ENCODE results near the gene IL5. TPM values are rescaled to one million over a fixed set of nuclear protein-coding genes. Genes with fewer than 3 reads are reported as not detected.
A peak's percentile ranks its signal among the peaks of the same experiment; 100 is the strongest.

The IL5 gene
- total RNA-seq (2021; ENCODE audit: unreplicated experiment) (not detected), Bru-seq, nascent RNA (not detected), BruChase-seq, experiment 1, labeled RNA remaining after a 2-hour chase (percentile 23 among the genes with signal in this experiment), BruChase-seq, experiment 2, labeled RNA remaining after a 6-hour chase (percentile 14 among the genes with signal in this experiment)
- not detected for polyA plus RNA-seq (2012; ENCODE audit: insufficient read length)
- long read RNA-seq, result 0 reads

DNA sequence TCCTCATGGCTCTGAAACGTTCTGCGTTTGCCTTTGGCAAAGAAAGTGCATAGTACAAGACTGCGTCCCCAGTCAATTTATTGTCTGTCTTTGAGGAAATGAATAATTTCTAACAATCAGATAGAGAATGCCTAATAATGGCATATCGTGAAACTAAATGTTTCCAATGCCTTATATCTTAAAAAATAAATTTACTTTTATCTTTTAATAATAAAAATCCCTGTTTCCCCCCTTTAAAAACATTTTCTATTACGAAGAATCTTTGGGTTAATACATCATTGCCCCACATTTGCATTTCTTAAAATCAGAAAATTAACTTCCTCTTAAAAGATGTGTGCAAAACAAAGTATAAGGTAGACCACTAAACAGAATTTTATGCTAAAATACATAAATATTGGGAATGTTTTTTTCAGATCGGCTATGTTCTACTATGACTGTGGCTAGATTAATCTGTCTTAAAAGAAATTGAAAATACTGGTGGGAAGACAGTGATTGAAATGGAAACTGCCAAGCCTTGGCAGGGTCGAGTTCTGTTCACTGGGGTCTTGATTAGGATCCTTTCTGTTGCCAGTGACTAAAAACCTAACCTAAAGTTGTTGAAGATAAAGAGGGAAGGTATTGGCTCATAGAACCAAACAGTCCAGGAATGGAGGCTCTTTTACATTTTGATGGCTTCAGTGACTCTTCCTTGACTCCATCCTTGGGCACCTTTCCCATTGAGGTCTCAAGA is at the start of gene IL5:
IL5 (minus strand) TSS at position 51 of the 730 bp plus-strand sequence; CDS start at position 7, 44 bp downstream.
- Histone ChIP-seq H3K36me3 (ENCODE audit: control insufficient read depth, insufficient read depth, low read length) (no peaks in the 10 kb centered on the region), H3K9me3 (ENCODE audit: control insufficient read depth, insufficient read depth, low read depth, low read length) (no peaks in the 10 kb centered on the region), H3K4me3 (ENCODE audit: low read depth in 2 of 2, low read length in 2 of 2) (no peak within 1 kb of the TSS), H3K27me3 (ENCODE audit: control insufficient read depth, insufficient read depth, low read length) (no peaks in the 10 kb centered on the region; the same call in 1 of the 2 replicates), H3K4me1 (ENCODE audit: control insufficient read depth, insufficient read depth, low read length) (no peaks in the 10 kb centered on the region), H3K27ac (ENCODE audit: low read length) (no peak within 1 kb of the TSS)
- TF ChIP-seq SIN3A (IDR thresholded peaks at IDR 0.05; ENCODE audit: borderline replicate concordance, insufficient read depth, low read depth, low read length) (no peak), POLR2AphosphoS5 (IDR thresholded peaks at IDR 0.05; ENCODE audit: low read depth, low read length) (no peak), TCF7L2 (IDR thresholded peaks at IDR 0.05; ENCODE audit: low read depth, low read length) (no peak)
- TF ChIP-seq, protein P1, sequence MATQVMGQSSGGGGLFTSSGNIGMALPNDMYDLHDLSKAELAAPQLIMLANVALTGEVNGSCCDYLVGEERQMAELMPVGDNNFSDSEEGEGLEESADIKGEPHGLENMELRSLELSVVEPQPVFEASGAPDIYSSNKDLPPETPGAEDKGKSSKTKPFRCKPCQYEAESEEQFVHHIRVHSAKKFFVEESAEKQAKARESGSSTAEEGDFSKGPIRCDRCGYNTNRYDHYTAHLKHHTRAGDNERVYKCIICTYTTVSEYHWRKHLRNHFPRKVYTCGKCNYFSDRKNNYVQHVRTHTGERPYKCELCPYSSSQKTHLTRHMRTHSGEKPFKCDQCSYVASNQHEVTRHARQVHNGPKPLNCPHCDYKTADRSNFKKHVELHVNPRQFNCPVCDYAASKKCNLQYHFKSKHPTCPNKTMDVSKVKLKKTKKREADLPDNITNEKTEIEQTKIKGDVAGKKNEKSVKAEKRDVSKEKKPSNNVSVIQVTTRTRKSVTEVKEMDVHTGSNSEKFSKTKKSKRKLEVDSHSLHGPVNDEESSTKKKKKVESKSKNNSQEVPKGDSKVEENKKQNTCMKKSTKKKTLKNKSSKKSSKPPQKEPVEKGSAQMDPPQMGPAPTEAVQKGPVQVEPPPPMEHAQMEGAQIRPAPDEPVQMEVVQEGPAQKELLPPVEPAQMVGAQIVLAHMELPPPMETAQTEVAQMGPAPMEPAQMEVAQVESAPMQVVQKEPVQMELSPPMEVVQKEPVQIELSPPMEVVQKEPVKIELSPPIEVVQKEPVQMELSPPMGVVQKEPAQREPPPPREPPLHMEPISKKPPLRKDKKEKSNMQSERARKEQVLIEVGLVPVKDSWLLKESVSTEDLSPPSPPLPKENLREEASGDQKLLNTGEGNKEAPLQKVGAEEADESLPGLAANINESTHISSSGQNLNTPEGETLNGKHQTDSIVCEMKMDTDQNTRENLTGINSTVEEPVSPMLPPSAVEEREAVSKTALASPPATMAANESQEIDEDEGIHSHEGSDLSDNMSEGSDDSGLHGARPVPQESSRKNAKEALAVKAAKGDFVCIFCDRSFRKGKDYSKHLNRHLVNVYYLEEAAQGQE (IDR thresholded peaks at IDR 0.05; ENCODE audit: insufficient read depth in 1 of 2, low read depth in 2 of 2, low read length in 1 of 2), result no peak
- TF ChIP-seq, protein P2, sequence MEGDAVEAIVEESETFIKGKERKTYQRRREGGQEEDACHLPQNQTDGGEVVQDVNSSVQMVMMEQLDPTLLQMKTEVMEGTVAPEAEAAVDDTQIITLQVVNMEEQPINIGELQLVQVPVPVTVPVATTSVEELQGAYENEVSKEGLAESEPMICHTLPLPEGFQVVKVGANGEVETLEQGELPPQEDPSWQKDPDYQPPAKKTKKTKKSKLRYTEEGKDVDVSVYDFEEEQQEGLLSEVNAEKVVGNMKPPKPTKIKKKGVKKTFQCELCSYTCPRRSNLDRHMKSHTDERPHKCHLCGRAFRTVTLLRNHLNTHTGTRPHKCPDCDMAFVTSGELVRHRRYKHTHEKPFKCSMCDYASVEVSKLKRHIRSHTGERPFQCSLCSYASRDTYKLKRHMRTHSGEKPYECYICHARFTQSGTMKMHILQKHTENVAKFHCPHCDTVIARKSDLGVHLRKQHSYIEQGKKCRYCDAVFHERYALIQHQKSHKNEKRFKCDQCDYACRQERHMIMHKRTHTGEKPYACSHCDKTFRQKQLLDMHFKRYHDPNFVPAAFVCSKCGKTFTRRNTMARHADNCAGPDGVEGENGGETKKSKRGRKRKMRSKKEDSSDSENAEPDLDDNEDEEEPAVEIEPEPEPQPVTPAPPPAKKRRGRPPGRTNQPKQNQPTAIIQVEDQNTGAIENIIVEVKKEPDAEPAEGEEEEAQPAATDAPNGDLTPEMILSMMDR (IDR thresholded peaks at IDR 0.05), result no peak
- ChIA-PET CTCF (no interaction called here), POLR2A (no interaction called here)
- intact Hi-C loops (cut with micrococcal nuclease; ENCODE audit: unreplicated experiment), result no loop called here
- ATAC-seq, result no peak
- no peak for DNase-seq (ENCODE audit: low read depth, low spot score)
- no TSS peak for BruUV-seq (replicated peaks)
- in situ Hi-C loops (cut with HindIII; ENCODE audit: low pct_unique_long_range_greater_than_20kb, low sequenced_read_pairs), result no loop called here

DNA sequence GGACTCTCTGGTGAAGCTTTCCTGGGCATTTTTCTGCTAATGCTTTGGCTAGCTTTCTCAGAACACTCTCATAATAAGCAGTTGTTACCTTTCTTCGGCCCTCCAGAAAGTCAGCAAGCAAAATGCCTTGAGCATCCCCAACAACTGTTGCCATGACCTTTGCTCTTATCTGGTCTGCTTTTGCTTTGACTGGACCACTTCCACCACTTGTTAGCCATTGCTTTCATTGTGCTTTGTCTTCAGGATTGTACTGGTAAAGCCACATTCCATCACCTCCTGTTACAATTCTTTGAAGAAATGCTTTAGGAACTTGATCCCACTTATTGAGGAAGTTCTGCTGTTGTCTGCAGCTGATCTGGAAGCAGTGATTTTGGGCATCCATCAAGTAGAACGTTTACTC is 49.2 kb upstream of the IL5 start:
- in situ Hi-C loops (cut with HindIII; ENCODE audit: low pct_unique_long_range_greater_than_20kb, low sequenced_read_pairs), result no loop called here
- ATAC-seq, result no peak
- H3K36me3 ChIP-seq (ENCODE audit: control insufficient read depth, insufficient read depth, low read length), result peaks cover 46% of the 10 kb centered on the region
- H3K27ac ChIP-seq (ENCODE audit: low read length), result no peak overlapping the region
- DNase-seq (ENCODE audit: low read depth, low spot score), result no peak
- BruUV-seq (replicated peaks), result no TSS peak
- no peaks in the 10 kb centered on the region for H3K9me3 ChIP-seq (ENCODE audit: control insufficient read depth, insufficient read depth, low read depth, low read length)
- no peaks in the 10 kb centered on the region for H3K4me1 ChIP-seq (ENCODE audit: control insufficient read depth, insufficient read depth, low read length)
- intact Hi-C loops (cut with micrococcal nuclease; ENCODE audit: unreplicated experiment), result no loop called here
- TF ChIP-seq TCF7L2 (IDR thresholded peaks at IDR 0.05; ENCODE audit: low read depth, low read length), result no peak
- no peak for TF ChIP-seq SIN3A (IDR thresholded peaks at IDR 0.05; ENCODE audit: borderline replicate concordance, insufficient read depth, low read depth, low read length)
- TF ChIP-seq, protein P2 (IDR thresholded peaks at IDR 0.05), result no peak
- TF ChIP-seq, protein P1 (IDR thresholded peaks at IDR 0.05; ENCODE audit: insufficient read depth in 1 of 2, low read depth in 2 of 2, low read length in 1 of 2), result no peak
- no peak for TF ChIP-seq POLR2AphosphoS5 (IDR thresholded peaks at IDR 0.05; ENCODE audit: low read depth, low read length)
- H3K4me3 ChIP-seq (ENCODE audit: low read depth in 2 of 2, low read length in 2 of 2), result no peak overlapping the region
- ChIA-PET POLR2A (interaction anchor here (0.6 kb wide), 1 partner anchor 850 kb away, joined by 3 read pairs; no protein-coding TSS in a partner anchor), CTCF (no interaction called here)
- no peaks in the 10 kb centered on the region for H3K27me3 ChIP-seq (ENCODE audit: control insufficient read depth, insufficient read depth, low read length)

Measured in Panc1 (cell line).